Measurements from ENCODE around the gene SEMA3F. TPM values are rescaled to one million over a fixed set of nuclear protein-coding genes. Genes with fewer than 3 reads are reported as not detected.
A peak's percentile ranks its signal among the peaks of the same experiment; 100 is the strongest.

SEMA3F gene
- total and polyA plus RNA-seq, 4 donors = 0.60 to 4.8 (median 2.1) TPM

DNA sequence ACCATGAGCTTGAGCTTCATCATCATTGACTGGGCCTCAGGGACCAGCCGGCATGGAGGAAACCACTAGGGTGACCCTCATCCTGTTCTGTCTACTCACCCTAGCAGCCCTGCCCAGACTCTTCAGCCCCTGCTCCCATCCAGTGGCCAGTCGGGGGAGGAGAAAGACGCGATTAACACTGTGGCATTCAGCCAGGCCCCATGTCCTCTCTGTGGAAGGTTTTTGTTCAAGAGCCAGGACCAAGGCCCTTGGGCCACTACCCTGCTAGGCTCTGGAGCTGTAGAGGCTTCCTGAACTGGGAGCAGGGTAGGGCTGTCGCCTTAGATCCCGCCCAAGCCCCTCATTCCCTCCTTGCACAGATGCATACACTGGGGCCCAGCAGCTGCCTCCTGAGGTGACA, 65.0 kb downstream of the SEMA3F start:
- Histone ChIP-seq H3K27me3 (ENCODE audit: control insufficient read depth in 4 of 4, insufficient read depth in 4 of 4, low read length in 3 of 4) (no peaks in the 10 kb centered on the region), H3K4me3 (ENCODE audit: low read depth in 1 of 3, low read length in 3 of 3) (no peak overlapping the region), H3K9ac (ENCODE audit: low read depth in 1 of 2, low read length in 2 of 2) (no peak overlapping the region), H3K27ac (ENCODE audit: low read depth in 1 of 2, low read length in 2 of 2) (peak overlapping the region; percentile 3 to 39), H3K36me3 (ENCODE audit: control insufficient read depth in 4 of 4, insufficient read depth in 3 of 4, low read depth in 1 of 4, low read length in 3 of 4) (peaks cover 9 to 13% (median 11%) of the 10 kb centered on the region in 4 donors), H3K4me1 (ENCODE audit: control insufficient read depth in 4 of 4, insufficient read depth in 4 of 4, low read length in 3 of 4) (peaks cover 4 to 57% (median 38%) of the 10 kb centered on the region in 4 donors), H3K9me3 (ENCODE audit: control insufficient read depth in 4 of 4, low read length in 3 of 4) (no peaks in the 10 kb centered on the region)
- DNase-seq (ENCODE audit: low spot score) = no peak
- 52% methylated on average over 6 of the region's 6 CpGs for WGBS
- TF ChIP-seq RAD21 (IDR thresholded peaks at IDR 0.05) = peak; percentile 5 to 13
- TF ChIP-seq, protein P1, sequence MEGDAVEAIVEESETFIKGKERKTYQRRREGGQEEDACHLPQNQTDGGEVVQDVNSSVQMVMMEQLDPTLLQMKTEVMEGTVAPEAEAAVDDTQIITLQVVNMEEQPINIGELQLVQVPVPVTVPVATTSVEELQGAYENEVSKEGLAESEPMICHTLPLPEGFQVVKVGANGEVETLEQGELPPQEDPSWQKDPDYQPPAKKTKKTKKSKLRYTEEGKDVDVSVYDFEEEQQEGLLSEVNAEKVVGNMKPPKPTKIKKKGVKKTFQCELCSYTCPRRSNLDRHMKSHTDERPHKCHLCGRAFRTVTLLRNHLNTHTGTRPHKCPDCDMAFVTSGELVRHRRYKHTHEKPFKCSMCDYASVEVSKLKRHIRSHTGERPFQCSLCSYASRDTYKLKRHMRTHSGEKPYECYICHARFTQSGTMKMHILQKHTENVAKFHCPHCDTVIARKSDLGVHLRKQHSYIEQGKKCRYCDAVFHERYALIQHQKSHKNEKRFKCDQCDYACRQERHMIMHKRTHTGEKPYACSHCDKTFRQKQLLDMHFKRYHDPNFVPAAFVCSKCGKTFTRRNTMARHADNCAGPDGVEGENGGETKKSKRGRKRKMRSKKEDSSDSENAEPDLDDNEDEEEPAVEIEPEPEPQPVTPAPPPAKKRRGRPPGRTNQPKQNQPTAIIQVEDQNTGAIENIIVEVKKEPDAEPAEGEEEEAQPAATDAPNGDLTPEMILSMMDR (IDR thresholded peaks at IDR 0.05; ENCODE audit: low read depth, low read length, missing input control) = no peak
- no peak for TF ChIP-seq REST (IDR thresholded peaks at IDR 0.05)

- WGBS = 55% methylated on average over 4 of the region's 4 CpGs
- DNase-seq (ENCODE audit: low spot score) = no peak
- Histone ChIP-seq H3K9ac (ENCODE audit: low read depth in 1 of 2, low read length in 2 of 2) (no peak overlapping the region), H3K4me3 (ENCODE audit: low read depth in 1 of 3, low read length in 3 of 3) (no peak overlapping the region), H3K27me3 (ENCODE audit: control insufficient read depth in 4 of 4, insufficient read depth in 4 of 4, low read length in 3 of 4) (no peaks in the 10 kb centered on the region), H3K4me1 (ENCODE audit: control insufficient read depth in 4 of 4, insufficient read depth in 4 of 4, low read length in 3 of 4) (peaks cover 4 to 53% (median 38%) of the 10 kb centered on the region in 4 donors), H3K27ac (ENCODE audit: low read depth in 1 of 2, low read length in 2 of 2) (peak overlapping the region; percentile 49 to 78), H3K9me3 (ENCODE audit: control insufficient read depth in 4 of 4, low read length in 3 of 4) (no peaks in the 10 kb centered on the region), H3K36me3 (ENCODE audit: control insufficient read depth in 4 of 4, insufficient read depth in 3 of 4, low read depth in 1 of 4, low read length in 3 of 4) (peaks cover 6 to 13% (median 11%) of the 10 kb centered on the region in 4 donors)
- TF ChIP-seq, protein P2, sequence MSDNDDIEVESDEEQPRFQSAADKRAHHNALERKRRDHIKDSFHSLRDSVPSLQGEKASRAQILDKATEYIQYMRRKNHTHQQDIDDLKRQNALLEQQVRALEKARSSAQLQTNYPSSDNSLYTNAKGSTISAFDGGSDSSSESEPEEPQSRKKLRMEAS (IDR thresholded peaks at IDR 0.05) = no peak
- TF ChIP-seq TAF1 (conservative IDR thresholded peaks at IDR 0.05) = no peak
- no peak for TF ChIP-seq SP1 (IDR thresholded peaks at IDR 0.05)
- TF ChIP-seq REST (IDR thresholded peaks at IDR 0.05) = no peak
- no peak for TF ChIP-seq RXRA (IDR thresholded peaks at IDR 0.05)
- no peak for TF ChIP-seq YY1 (IDR thresholded peaks at IDR 0.05)
- no peak for TF ChIP-seq FOXA2 (IDR thresholded peaks at IDR 0.05)
- no peak for TF ChIP-seq HNF4G (IDR thresholded peaks at IDR 0.05)
- no peak for TF ChIP-seq HNF4A (conservative IDR thresholded peaks at IDR 0.05)
- TF ChIP-seq, protein P1 (IDR thresholded peaks at IDR 0.05; ENCODE audit: low read depth, low read length, missing input control) = no peak
- TF ChIP-seq RAD21 (IDR thresholded peaks at IDR 0.05) = no peak
- TF ChIP-seq, protein P3, sequence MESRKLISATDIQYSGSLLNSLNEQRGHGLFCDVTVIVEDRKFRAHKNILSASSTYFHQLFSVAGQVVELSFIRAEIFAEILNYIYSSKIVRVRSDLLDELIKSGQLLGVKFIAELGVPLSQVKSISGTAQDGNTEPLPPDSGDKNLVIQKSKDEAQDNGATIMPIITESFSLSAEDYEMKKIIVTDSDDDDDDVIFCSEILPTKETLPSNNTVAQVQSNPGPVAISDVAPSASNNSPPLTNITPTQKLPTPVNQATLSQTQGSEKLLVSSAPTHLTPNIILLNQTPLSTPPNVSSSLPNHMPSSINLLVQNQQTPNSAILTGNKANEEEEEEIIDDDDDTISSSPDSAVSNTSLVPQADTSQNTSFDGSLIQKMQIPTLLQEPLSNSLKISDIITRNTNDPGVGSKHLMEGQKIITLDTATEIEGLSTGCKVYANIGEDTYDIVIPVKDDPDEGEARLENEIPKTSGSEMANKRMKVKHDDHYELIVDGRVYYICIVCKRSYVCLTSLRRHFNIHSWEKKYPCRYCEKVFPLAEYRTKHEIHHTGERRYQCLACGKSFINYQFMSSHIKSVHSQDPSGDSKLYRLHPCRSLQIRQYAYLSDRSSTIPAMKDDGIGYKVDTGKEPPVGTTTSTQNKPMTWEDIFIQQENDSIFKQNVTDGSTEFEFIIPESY (IDR thresholded peaks at IDR 0.05) = no peak
- no peak for TF ChIP-seq NR2F2 (IDR thresholded peaks at IDR 0.05)
- TF ChIP-seq JUND (IDR thresholded peaks at IDR 0.05) = no peak
- no peak for TF ChIP-seq FOXA1 (IDR thresholded peaks at IDR 0.05)
- no peak for TF ChIP-seq GABPA (IDR thresholded peaks at IDR 0.05 in 1 of 2, conservative IDR thresholded peaks at IDR 0.05 in 1 of 2)
- no peak for TF ChIP-seq ATF3 (IDR thresholded peaks at IDR 0.05)
- TF ChIP-seq EGR1 (IDR thresholded peaks at IDR 0.05; ENCODE audit: low read depth in 2 of 2) = no peak
Measured at GRCh38 chr3:50221051-50221410, 65.9 kb downstream of the SEMA3F start.

Measured in liver (tissue), 9 donors.